Amniotic stem cell (primary cell): ENCODE results near the gene ZNF700.
"Not testable (repeated sequence)": the region's sequence is repeated elsewhere in the genome, so short reads cannot be mapped to it uniquely, and the experiment has no call there.

Experiments used
- DNase-seq: peaks from one replicate; lab custom pipeline; 2025; lab: John Stamatoyannopoulos, UW

Gene ZNF700

GRCh38 chr19:11989112-11989456, 64.2 kb downstream of the ZNF700 start:
- no peak for DNase-seq

- not testable (repeated sequence) for DNase-seq
Observed at GRCh38 chr19:11991921-11992320, 67.0 kb downstream of the ZNF700 start.

GRCh38 chr19:11995174-11995573, 70.3 kb downstream of the ZNF700 start:
- no peak for DNase-seq
